Measurements from ENCODE around the gene UQCRC2.
A peak's percentile ranks its signal among the peaks of the same experiment; 100 is the strongest.
"Not testable (repeated sequence)": the region's sequence is repeated elsewhere in the genome, so short reads cannot be mapped to it uniquely, and the experiment has no call there.

Gene UQCRC2

DNA sequence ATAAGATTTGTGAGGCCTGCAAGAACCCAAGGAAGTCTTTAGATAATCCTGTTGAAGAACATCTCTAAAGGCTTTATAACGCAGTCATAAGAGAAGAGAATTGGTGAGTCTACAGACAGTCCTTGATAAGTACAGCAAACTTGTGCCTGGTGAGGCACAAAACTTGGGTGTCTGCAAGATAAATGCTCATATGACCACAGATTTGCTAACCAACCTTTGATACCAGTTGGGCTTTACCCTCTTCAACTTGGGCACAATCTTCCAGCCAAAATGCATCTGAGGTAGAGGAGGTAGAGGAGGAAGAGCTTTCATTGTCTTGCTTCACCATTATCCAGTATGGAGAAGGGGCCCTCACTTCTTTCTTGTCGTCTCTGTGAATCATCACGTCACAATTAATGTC, 30.9 kb downstream of the UQCRC2 start:
- DNase-seq: no peak

DNA sequence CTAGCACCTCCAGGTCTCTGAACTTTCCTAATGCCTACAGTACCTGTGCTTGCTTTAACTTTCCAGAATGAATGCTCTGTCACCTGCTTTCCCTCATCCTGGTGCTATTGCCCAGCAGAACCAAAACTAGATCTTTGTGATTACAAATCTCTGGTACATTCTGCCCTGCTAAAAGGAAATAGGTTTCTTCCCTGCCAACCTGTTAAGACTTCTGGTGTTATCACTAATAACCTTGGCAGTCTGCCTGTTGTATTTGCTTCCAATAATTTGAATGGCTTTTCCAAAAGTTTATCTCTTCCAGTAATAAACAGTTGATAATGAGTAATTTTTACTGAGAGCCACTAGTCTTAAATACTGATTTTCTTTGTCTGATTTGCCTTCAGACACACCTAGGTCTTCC, 32.4 kb downstream of the UQCRC2 start:
- DNase-seq: no peak

DNA sequence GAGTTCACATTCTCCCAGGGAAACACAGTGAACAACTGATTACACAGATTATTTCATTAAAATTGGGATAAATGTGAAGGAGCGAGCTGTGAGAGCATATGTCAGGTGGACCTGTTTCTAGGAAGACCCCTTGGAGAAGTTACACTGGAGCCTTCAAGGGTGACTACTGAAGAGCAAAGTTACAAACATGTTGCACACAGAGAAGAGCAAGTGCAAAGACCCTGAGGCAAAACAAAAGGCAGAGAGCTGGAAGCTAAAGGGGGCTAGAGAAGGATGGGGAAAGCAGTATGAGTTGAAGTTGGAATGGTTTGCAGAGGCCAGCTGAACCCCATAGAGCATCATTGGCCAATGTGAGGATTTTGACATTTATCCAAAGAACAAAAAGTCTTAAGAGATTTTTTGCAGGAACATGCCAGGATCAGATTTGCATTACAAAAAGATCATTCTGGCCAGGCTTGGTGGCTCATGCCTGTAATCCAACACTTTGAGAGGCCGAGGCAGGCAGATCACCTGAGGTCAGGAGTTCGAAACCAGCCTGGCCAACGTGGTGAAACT, 33.6 kb downstream of the UQCRC2 start:
- no peak for DNase-seq

DNA sequence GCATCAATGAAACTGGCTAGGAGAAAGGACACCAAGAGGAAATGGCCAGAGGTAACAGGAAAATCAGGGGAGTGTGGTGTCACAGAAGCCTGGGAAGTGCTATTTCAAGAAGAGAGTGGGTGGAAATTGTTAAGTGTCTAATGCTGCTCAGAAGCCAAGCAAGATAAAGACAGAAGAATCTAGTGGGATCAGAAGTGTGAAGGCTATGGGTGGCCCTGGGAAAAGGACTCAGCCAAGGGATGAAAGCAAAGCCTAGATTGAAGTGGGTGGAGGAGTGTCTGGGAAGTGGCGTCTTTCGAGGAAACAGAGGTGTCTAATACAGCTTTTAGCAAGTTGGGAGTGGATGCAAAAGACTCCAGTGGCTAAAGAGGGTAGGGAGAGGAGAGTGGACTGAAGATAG, 34.3 kb downstream of the UQCRC2 start:
- no peak for DNase-seq

DNA sequence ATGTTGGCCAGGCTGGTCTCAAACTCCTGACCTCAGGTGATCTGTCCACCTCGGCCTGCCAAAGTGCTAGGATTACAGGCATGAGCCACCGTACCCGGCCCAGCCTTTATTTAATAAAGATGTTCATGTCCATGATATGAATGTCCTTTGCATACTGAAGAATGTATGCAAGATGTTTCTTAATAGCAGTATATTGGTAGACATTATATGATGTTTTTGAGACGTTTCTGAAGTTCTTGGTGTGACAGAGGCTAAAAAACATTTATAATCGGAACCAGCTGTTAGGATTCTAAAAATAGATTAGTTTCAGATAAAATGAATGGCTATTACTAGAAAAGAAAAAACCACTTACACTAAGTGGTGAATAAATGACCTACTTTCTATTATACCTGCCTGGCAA, 36.0 kb downstream of the UQCRC2 start:
- no peak for DNase-seq

DNA sequence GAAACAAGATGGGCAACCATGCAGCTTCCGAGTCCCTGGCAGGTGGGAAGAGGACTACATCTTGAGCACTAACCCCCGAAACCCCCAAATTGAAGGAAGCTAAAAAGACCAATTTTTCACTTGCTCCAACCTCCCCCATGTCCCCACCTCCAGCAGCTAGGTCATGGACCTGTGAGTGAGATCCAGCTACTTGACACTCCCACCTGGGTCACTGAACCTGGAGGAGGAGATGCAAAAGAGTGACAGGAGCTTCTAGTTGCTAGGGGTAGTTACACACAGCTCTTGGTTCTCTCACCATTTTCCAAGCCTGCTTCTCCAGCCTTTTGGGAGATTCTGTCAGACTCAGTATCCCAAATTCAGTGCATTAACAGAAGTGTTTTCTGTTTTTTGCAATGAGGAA, 36.6 kb downstream of the UQCRC2 start:
- no peak for DNase-seq

DNA sequence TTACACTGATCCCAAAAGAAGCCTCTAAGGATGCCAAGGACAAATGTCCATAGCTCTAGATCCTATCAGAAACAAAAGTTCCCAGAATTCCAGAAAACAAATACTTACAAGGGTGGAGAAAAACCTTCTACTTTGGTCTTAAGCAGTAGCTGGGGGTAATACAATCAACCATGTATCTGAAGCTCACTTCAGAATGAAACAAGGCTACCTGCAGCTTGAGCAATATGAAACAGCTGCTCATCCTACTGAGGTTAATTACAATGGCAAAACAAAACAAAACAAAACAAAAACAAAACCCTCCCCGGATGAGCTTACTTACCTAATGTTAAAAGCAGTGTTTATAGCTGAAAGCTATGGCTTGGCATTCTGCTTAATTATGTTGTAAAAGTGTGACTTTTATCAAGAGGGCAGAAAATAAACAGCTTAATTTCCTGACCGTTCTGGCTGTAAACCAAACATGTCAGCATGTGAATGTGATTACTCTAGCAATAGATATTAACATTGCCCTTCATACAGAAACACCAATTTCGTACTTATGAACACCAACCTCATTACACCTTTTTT, 37.3 kb downstream of the UQCRC2 start:
- DNase-seq: no peak

DNA sequence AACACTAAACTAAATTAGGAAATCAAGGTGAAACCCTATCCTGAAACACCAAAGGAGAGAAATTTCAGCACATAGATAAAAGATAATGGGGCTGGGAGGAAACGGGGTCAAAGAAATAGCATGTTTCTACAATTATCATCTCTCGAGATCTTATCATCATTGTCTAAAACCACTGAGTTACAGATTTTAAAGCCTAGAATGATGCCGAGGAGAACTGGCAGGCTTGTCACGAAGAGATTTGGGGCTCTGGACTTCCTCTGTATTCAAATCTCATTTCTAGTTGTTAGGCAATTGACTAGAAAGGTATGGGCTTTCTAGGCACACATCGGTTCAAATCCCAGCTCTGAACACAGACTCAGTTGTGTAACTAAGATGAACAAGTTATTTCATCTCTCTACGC, 38.5 kb downstream of the UQCRC2 start:
- no peak for DNase-seq

DNA sequence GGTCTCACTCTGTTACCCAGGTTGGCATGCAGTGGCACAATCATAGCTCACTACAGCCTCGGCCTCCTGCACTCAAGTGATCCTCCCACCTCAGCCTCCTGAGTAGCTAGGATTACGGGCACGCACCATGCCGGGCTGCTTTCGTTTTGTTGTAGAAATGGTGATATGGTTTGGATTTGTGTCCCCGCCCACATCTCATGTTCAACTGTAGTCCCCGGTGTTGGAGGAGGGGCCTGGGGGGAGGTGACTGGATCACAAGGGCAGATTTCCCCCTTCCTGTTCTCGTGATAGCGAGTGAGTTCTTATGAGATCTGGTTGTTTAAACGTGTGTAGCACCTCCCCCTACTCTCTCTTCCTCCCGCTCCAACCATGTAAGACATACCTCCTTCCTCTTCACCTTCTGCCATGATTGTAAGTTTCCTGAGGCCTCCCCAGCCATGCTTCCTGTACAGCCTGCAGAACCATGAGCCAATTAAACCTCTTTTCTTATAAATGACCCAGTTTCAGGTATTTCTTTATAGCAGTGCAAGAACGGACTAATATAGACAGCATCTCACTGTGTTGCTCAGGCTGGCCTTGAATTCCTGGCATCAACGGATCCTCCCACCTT, 41.8 kb downstream of the UQCRC2 start:
- no peak for DNase-seq

DNA sequence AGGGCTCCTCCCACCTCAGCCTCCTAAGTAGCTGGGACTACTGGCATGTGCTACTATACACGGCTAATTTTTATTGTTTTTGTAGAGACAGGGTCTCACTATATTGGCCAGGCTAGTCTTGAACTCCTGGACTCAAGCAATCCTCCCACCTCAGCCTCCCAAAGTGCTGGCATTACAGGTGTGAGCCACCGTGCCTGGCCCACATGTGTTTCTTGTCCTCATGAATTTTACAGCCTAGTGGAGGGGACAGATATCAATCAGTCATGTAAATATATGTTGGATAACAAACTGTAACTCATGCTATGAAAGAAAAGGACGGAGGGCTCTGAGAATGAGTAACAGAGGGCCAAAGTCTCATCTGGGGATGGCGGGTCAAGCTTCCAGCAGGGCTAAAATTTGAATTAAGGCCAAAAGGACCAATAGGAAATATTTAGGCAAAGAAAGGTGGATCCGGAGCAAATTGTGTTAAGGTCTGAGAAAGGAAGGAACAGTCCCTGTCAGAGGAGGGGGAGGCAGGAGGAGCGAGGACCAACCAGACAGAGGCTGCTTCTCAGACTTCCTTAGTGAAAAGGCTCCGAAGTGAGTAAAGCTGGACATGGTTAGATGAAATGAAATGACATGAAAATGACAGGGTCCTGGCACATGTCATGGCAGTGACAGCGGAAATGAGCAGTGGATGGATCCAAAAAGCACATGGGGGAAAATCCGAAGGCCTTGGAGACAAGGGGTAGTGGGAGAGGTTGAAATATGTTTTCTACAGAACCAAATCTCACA, 43.9 kb downstream of the UQCRC2 start:
- DNase-seq: no peak

DNA sequence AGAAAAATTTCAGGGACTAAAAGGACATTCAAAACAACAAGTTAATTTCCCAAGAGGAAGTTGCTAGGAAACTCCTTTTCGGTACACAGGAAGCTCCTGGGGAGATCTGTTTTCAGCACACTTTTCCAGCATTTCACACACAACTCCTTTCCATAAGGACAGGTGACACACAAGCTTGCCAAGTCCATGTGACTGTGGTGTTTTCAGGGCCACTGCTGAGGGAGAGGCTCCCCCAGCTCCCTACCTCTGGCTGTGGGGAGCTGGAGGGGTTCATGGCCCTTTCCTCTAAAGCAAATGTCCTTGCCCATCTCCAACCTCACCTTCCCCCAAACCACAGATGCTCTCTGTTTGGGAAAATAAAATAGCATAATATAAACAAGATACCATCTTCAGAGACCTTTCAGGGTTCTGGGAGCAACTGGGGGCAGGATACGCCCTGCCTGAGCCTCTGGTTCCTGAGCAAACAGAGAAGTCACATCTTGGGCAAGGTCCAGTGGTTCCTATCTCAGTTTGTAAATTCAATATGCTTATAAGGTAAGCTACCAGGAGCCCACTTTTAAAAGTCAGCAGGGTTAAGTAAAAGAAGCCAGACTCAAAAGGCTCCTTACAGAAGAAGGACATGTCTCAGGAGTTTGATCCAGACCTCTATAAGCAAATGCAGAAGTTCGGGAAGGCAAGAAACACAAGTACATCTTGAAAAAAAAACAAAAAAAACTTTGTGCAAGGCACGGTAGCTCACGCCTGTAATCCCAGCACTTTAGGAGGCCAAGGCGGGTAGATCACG, 44.7 kb downstream of the UQCRC2 start:
- no peak for DNase-seq

DNA sequence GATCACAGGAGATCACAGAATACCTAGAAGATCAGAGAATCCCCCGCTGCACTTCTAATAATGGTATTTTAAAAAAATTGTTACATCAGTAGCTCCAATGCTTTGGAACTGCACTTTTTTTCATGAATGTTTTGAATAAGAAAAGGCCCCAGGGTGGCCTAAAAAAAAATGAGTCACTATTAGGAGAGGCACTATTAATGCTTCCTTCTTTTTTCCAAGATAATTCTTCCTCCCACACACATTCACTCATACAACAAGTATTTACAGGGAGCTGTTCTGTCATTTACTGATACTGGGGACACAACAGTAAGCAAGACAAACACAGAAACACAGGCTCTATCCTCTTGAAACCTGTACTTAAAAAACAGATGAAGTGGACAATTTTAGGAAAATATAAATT, 48.4 kb downstream of the UQCRC2 start:
- no peak for DNase-seq

DNA sequence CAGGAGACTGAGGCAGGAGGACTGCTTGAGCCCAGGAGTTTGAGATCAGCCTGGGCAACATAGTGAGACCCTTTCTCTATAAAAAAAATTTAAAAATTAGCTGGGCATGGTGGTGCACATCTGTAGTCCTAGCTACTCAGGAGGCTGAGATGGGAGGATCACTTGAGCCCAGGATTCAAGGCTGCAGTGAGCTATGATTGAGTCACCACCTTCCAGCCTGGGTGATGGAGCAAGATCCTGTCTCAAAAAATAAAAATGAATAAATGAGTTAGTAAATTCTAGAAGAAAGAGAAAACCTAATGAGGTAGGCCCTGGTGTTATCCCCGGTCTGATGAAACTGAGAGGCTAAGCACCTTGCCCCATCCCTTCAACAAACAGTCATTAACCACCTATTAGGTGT, 48.9 kb downstream of the UQCRC2 start:
- DNase-seq: not testable (repeated sequence)

DNA sequence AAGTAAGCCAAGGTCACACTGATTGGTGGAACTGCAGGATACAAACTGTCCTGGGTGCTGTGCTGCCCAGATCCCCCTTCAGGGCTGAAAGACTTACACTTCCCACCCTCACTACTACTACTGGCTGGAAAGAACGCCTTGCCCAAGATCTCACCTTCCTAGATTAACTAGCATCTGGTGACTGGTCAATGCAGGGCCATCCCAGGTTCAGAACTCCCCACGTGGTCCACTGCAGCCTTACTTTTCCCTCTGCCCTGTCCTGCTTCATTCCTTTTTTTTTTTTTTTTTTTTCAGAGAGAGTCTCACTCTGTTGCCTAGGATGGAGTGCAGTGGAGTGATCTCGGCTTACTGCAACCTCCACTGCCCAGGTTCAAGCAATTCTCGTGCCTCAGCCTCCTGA, 50.0 kb downstream of the UQCRC2 start:
- DNase-seq: no peak

DNA sequence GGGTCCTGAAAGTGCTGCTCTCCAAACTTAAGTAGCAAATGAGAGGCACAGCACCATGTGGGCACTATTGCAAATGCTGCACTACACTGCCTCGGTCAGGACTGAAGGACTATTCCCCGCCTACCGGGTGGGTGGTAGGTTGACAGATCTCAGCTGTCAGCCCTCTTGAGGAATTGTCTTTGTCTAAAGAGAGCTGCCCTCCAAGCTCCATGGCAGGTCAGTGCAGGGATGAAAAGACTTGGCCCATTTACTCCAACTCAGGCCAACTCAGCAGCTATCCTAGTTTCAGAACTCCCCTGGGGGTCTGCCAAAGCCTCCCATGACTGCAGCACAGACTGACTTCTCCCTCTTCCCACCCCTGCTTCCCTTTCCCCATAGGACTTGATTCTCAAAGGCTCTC, 51.2 kb downstream of the UQCRC2 start:
- DNase-seq: no peak

DNA sequence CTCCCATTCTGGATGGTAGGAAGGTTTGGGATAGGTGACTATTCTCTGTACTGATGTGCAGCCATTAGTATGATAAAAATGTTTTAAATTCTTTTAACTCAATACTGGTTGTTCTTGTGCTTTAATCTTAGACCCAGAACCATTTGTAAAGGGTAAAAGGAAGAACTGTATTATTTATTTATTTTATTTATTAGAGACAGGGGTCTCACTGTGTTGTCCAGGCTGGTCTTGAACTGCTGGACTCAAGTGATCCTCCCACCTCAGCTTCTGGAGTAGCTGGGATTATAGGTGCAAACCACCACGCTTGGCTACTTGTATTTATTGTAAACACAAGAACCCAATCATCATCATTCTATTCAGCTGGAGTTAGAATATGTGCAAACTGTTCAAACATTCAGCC, 52.6 kb downstream of the UQCRC2 start:
- DNase-seq: no peak

DNA sequence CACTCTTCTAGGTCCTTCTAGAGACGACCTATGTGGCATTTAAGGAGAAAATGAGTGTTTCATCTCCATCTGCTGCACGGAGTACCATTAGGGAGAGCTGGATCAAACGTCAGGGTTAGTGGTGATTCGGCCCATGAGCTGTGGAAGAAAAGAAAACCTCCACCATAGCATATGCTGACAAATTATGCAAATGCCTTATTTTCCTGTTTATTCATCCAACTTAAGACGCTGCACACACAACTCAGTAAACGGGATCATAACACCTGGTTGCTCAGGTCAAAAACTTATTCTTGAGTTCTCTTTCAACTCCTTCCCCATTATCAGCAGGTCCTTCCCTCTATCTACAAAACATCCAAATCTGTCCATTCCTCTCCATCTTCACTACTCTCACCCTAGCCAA, 53.5 kb downstream of the UQCRC2 start:
- no peak for DNase-seq

DNA sequence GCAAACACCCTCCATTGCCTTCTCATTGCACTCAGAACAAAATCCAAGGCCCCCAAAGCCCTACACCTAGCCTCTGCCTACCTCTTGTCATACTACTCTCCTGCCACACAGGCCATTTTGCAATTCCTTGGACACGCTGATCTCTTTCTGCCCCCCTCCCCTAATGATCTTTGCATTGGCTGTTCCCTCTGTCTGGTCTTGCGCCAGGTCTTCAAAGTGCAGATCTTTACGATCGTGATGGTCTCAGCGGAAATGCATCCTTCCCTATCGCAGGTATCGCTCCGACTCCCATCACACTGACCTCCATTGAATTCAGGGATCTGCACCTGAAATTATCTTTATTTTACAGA, 54.0 kb downstream of the UQCRC2 start:
- DNase-seq: no peak

DNA sequence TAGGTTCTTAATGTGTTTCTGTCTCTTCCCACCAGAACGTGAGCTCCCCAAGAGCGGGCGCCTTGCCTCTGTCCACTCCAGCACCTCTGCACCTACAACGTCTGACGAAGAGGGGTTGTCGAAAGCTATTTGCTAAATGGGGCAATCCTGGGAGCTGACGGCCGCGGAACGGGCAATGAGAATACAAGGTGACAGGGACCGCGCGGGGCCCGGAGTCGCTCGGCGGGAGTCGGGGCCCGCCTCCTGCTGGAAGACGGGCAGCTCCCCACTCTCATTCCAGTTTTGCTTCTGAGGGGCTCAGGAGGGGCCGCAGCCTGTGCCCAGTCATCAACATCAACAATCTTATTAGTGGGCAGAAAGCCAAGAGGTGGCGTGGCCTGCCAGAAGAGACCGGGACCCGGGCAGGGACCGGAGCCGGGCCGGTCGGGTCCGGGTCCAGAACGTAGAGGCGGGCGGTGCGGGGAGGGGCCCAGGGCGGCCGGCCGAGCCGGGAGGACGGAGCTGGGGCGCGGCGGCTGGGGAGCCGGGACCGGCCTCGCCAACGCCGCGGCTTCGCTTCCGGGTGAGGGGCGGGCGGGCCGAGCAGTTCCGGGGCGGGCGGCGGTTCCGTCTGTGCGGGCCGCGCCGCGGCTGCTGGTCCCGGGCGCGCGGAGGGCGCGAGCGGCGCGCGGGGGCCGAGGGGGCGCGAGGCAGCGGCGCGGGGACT, 54.5 kb downstream of the UQCRC2 start, which contains the start of gene MOSMO:
Gene MOSMO, plus strand, starts transcription at position 603 of the 706 bp plus-strand sequence. CDS start 191 bp downstream, outside the sequence.
- peak; percentile 39 for DNase-seq

DNA sequence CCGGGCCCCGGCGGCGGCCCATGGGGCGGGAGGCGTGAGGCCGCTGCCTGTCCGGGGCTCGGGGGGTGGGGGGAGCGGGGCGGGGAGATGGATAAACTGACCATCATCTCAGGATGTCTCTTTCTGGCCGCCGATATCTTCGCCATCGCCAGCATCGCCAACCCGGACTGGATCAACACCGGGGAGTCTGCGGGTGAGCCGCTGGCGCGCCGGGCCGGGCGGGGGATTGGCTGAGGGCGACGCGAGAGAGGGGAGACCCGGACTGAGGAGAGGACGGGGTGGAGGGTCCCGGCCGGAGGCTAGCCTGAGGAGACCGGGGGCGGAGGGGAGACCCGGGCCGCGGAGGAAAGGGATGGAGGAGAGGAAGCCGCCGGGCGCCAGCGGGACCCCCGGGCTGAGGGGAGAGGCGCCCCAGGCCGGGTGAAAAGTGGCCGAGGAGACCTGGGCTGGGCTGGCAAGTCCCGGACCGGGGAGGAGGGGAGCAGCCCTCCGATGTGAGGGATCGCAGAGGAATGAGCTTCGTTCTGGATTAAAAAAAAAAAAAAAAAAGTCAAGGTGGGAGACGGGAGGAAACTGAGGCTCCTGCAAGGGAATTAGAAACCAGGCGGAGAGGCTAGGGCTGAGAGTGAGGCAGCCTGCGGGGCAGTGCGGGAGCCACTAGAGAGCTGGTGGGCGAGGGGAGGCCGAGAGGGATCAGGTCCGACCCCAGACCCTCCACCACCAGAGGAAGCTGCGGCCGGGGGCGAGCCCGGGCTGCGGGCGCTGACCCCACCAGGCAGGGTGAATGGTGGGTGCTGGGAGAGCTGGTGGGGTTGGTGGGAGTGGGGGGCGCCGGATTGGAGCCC, 55.3 kb downstream of the UQCRC2 start:
- DNase-seq: no peak

DNA sequence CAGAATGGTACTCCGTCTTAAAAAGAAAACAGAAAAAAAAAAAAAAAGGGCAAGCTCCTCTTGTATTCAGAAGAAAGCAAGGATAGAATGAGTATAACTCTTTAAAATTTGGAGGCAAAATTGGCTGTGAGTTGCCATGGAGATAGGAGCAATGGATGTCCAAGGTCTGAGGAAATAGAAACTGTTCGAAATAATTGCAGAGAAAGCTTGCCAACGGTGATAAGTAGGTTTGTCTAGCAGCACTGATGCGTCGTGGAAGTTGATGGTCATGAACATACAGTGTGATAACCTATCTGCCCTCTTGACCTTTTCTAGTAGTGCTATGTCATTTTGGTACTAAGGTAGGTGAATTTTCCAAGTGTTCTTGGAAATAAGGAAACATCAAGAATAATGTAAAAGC, 57.7 kb downstream of the UQCRC2 start:
- no peak for DNase-seq

DNA sequence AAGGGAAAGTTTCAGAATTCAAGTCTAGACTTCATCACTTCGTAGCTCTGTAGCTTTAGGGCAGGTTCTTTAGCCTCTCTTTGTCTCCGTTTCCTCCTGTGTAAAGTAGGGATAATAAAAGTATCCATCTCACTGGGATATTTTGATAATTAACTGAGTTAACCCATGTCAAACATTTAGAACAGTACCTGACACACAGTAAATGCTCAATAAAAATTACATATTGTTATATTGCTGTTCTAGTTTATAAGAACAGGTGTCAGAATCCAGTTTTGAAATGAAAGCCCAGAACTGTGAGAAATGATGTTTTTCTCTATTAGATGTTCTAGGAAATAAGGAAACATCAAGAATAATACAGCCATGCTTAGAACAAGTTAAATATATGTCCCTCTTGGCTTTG, 59.1 kb downstream of the UQCRC2 start:
- DNase-seq: no peak
